Fibroblast of skin of back (primary cell): Measurements from ENCODE around the gene AFAP1. TPM values are rescaled to one million over a fixed set of nuclear protein-coding genes. Genes with fewer than 3 reads are reported as not detected.
A peak's percentile ranks its signal among the peaks of the same experiment; 100 is the strongest.

ENCODE experiments used
- DNase-seq: peaks from one replicate; pipeline ENCODE4 v3.0.0-alpha.2; 2013
- polyA plus RNA-seq, 2 experiments: library from polyadenylated mRNA; unstranded; fragments of 120-200 nt; gene quantifications; one replicate each; pipeline ENCODE4 v1.2.1, GENCODE V29; 2013; ENCODE audit not compliant: insufficient read length in 2 of 2

The AFAP1 gene
- polyA plus RNA-seq (2013, experiment 1 of 2; ENCODE audit: insufficient read length) = 118 TPM
- polyA plus RNA-seq (2013, experiment 2 of 2; ENCODE audit: insufficient read length) = 125 TPM

DNA sequence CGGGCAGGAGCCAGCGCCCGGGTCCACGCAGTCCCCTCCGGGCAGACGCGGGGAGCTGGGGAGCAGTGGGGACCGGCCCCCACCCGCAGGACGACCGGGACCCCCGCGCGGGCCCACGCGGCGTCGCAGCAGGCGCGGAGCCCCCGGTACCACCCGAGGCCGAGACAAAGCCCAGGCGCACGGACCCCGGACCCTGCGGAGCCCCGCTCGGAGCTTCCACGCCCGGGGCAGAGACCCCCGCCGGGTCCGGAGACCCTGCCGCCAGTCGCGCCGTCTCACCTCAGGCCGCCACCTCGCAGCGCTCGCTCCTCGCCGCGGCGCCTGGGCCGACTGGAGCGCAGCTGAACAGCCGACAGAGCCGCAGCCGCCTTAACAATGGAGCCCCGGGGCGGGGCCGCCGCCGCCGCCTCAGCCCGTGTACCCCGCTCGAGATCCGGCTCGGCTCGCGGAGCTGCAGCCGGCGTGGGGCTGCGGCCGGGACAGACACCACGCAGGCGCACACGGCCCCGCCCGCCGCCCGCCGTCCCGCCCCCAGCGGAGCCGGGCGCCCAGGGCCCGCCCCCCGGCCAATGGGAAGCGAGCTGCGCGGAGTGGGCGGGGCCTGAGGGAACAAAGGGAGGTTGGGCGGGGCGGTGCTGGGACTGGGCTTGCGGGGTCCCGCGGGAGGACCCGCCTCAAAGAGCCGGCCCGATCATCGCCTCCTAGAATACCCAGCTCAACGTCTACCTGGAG, at the start of gene AFAP1:
Gene AFAP1, minus strand, starts transcription at position 485 of the 732 bp plus-strand sequence. CDS start 67,783 bp downstream, outside the sequence.
- DNase-seq = peak; percentile 89

- peak; percentile 90 for DNase-seq
Observed at GRCh38 chr4:7988437-7988836, 48.8 kb upstream of the AFAP1 start.

- DNase-seq = peak; percentile 73
Observed at GRCh38 chr4:7987148-7987989, 47.7 kb upstream of the AFAP1 start.

DNA sequence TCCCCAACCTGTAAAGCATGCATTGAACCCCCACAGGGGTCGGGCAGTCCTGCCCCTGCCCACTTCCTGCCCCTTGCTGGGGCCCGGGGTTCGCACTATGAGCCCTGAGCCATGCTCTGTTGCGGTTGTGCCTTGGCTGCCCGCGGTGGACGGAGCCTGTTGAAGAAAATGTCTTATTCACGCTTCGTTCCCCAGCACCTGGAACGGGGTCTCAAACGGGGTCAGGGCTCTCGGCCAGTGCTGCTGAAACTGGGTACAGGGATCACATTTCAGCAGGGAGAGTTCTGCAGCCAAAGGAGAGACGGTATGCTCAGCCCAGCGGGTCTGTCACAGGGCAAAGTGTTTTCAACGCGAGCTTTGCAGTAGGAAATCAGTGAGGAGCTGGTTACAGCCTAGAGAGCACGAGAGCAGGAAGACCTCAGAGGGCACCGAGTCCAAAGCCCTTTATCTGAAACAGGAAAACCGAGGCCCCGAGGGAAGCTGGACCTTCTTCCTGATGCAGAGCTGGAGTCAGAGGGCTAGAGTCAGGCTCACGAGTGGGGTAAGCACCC, 46.3 kb upstream of the AFAP1 start:
- no peak for DNase-seq

GRCh38 chr4:7985072-7985471, 45.4 kb upstream of the AFAP1 start:
- no peak for DNase-seq

DNA sequence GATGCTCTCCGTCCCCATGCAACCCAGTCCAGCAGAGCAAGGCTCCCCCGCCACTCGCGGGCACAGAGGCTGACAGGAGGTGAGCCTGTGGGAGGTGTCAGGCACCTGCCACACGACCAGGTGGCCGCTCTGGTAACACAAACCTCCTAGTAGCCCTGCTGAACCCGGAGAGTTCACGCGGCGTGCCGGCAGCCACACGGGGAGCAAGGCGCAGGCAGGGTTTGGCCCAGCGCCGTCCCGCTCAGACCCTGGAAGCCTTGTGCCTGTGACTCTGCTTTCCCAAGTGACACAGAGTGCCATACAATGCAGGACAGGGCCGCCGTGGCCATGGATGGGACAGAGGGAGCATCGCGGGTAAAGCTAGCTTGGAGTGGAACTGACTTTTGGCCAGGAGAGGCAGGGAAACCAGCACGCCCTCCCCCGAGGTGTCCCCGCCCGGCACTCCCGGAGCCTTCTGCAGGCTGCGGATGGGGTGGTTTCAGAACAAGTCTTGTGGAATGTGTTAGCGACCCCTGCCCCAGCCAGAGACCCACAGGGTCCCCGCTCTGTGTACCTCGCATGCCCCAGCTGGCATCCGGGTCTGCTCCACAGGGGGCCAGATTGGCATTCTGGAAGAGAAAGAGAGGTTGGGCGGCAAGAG, 44.7 kb upstream of the AFAP1 start:
- DNase-seq = no peak

GRCh38 chr4:7983296-7983695, 43.6 kb upstream of the AFAP1 start:
- DNase-seq = no peak

- no peak for DNase-seq
Observed at GRCh38 chr4:7981738-7982394, 42.2 kb upstream of the AFAP1 start.

DNA sequence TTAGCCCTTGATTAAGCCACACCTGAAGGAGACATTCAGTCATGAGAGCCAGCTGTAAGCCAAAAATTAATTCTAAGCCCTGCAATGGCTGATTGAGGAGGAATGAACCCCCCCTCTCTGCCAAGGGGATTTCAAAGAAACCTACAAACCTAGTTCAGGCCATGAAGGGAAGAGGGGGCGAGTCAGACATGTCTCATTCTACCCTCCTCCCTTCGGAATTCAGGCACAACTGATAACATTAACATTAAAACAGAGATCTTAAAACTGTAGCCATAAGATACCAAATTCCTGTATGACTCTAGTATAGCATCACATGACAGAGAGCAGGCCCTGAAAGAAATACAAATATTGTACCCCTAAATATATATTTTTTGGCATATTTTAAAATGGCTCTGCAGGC, 40.4 kb upstream of the AFAP1 start:
- DNase-seq = peak; percentile 62

GRCh38 chr4:7979652-7979968, 39.9 kb upstream of the AFAP1 start:
- DNase-seq = no peak

DNA sequence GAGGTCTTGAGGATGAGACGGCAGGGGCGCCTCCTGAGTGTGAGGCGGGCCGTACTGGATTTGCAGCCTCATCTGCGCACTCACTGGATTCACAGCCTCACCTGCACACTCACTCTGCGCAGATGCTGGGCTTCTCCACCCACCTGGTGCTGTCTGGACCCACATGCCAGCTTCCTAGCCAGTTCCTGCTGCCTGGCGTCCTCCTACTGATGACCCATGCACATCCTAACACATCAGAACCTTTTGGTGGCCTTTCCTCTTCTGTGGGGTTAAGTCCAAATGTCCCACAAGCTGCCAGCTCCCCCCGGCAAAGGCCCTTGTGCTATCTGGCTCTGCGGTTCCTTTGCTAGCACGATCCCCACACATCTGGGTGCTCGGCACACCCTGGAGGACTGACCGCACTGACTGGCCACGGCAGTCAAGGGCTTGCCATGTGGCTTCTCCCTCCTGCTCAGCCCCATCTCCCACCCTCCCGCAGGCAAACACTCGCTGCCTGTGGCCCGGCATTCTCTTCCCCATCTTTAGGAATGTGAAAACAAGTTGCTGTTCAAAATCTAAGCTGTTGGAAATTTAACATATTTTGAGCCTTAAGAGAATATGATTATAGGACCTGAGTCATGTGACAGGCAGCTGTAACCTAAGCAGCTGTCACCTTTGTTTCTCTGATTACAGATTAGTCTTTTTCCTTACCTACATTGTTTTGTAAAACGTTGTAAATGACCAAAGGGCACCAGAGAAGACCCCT, 39.4 kb upstream of the AFAP1 start:
- no peak for DNase-seq

DNA sequence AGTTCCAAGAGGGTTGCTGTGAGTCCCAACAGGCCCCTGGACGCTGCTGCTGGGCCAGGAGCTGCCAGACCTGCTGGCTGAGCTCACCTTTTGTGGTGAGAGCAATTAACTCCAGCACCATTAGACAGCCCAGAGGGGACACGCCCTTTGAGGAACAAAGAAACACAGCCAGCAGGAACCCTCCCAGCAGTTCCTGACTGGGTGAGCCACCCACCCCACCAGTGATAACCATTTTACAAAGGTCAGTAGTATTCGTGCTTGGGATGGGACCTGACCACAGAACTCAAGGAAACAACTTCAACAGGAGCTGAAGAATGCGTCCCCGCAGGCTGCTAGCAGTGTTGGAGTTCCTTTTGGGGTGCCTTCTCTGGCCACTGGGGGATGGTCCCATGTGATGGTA, 38.8 kb upstream of the AFAP1 start:
- DNase-seq = no peak

GRCh38 chr4:7976634-7977033, 37.0 kb upstream of the AFAP1 start:
- DNase-seq = no peak

DNA sequence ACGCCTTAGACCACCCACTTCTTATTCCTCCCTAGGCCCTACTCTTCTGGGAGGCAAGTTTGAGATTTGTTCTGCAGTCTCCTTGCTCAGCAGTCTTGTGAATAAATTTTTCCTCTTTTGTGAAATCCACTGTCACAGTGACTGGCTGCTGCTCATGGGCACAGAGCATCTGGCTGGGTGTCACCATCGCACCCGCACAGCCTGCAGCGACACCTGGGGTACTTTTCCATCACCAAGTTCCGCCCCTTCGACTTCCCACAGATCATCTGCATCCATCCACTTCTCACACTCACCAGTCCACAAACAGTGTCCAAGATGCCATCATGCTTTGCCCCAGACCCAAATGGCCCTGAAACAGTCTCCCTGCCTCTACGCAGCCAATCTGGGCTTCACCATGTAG, 36.4 kb upstream of the AFAP1 start:
- no peak for DNase-seq

GRCh38 chr4:7974425-7974824, 34.8 kb upstream of the AFAP1 start:
- DNase-seq = no peak

- DNase-seq = peak; percentile 70
Observed at GRCh38 chr4:7973545-7973981, 33.9 kb upstream of the AFAP1 start.

DNA sequence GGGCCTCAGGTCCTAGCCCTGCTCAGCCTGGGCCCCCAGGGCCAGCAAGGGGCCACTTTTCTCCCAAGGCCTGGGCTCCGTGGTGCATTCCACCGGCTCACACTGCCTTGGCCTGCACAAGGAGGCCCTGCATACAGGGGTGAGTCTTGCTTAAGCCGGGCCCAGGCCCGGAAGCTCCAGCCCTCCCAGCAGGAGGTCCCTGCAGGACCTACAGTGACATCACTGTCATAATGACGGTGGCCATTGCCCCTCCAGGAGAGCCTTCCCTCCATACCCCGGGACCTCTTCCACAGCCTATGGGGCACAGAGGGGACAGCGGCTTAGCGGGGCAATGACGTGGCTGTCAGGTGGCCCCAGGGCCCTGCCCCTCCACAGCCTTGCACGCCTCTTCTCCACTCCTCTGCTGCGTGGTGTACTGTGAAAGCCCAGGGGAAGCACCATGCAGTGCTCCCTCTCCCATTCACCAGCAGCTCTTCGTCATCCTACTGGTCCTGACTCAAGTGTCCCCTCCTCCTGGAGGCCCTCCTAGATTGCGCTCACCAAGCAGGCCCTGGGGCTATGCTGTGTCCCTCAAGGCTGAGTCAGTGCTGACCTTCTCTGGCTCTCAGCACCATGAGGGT, 32.3 kb upstream of the AFAP1 start:
- no peak for DNase-seq

DNA sequence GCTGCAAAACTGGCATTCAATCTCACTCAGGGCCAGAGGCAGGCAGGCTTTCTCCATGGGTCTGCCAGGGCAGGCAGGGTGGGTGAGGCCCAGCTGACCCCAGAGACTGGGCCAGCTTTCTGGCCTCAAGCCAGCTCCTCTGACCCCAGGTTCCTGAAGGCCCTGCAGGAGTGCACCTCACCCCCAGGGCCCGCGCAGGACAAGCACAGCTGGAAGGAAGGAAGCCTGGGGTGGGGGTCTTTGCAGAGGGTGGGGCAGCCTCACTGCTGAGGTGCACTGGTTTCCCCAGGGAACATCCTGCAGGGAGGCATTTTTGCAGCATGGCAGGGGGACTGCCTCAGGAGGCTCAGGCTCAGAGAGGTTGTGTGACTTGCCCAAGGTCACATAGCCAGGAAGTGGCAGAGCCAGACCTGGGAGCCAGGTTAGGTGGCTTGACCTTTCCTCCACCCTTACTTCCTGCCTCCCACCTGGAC, 31.5 kb upstream of the AFAP1 start:
- DNase-seq = no peak

DNA sequence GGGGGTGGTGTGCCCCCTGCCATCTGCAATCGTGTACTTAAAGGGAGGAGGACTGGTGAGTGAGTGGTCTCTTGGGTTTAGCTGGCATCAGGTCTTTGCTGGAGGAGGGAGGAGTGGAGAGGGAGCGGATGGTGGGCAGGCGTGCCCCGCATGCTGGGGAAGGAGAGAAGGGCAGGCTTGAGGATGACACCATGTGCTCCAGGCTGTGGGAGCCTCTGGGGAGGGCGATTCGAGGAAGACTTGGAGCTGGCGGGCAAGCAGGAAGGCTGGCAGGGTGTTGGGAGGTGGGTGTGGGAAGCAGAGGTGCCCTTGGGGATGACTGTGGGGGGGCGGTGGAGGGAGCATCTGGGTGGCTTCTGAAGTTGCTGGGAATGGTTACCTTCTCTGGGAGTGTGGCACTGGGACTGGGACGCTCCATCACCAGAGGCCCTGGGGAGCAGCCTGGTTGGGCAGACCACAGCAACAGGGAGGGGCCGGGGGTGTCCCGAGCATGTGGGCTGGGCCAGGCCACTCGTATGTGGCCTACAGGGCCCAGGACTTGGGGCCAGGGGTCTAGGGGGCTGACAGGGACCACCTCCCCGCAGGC, 30.8 kb upstream of the AFAP1 start:
- DNase-seq = no peak

DNA sequence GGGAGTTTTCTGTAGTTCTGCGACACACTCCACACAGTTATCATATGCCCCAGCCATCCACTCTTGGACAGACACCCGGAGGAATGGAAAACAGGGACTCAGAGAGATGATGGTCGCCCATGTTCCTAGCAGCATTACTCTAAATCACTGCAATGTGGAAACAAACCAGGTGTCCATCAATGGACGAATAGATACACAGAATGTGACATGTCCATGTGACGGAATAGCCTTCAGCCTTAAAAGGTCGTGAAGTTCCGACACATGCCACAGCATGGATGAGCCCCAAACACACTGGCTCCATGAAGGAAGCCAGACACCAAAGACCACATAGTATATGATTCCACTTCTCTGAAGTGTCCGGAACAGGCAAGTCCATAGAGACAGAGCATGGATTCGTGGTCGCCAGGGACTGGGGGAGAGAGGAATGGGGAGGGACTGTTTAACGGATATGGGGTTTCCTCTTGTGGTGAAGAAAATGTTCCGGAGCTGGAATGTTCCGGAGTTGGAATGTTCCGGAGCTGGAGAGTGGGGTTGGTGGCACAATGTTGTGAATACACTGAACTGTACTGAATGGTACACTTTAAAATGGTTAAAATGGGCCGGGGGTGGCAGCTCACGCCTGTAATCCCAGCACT, 28.7 kb upstream of the AFAP1 start:
- no peak for DNase-seq
